CD14-positive monocyte (primary cell): ENCODE results near the gene APLN. TPM values are rescaled to one million over a fixed set of nuclear protein-coding genes. Genes with fewer than 3 reads are reported as not detected.

ENCODE experiments used
- DNase-seq, 3 donors: peaks; one replicate each; pipeline ENCODE4 v3.0.0-alpha.2; 2011 to 2022
- H2AFZ ChIP-seq: 2 replicates; pipeline ENCODE4 v1.6.0; 2012; ENCODE audit warnings: mild to moderate bottlenecking, low read depth, low read length, inconsistent platforms; ENCODE audit not compliant: insufficient read depth, poor library complexity, severe bottlenecking
- H3K27ac ChIP-seq, 2 donors: 1 replicate in 1 of 2; 2 replicates in 1 of 2; pipeline ENCODE4 v1.5.1; 2012 to 2013; ENCODE audit warnings: low read length in 2 of 2, control low read depth in 1 of 2, inconsistent platforms in 1 of 2, low read depth in 1 of 2, mild to moderate bottlenecking in 1 of 2
- H3K27me3 ChIP-seq, 2 donors: one replicate each; pipeline versions ENCODE4 v1.6.0 to v1.6.1; 2011 to 2013; ENCODE audit warnings: low read length in 2 of 2; ENCODE audit not compliant: control insufficient read depth in 2 of 2, insufficient read depth in 2 of 2
- H3K36me3 ChIP-seq, 2 donors: replicated peaks in 1 of 2; 1 replicate in 1 of 2; 2 replicates in 1 of 2; pipeline versions ENCODE4 v1.5.1 to v1.6.1; 2012 to 2013; ENCODE audit warnings: low read length in 2 of 2, control low read depth in 1 of 2, inconsistent platforms in 1 of 2, mild to moderate bottlenecking in 1 of 2; ENCODE audit not compliant: insufficient read depth in 2 of 2, control insufficient read depth in 1 of 2
- H3K4me1 ChIP-seq, 2 donors: 1 replicate in 1 of 2; 2 replicates in 1 of 2; pipeline versions ENCODE4 v1.5.1 to v1.6.1; 2012 to 2013; ENCODE audit warnings: low read length in 2 of 2, control low read depth in 1 of 2, inconsistent platforms in 1 of 2, mild to moderate bottlenecking in 1 of 2, moderate library complexity in 1 of 2; ENCODE audit not compliant: insufficient read depth in 2 of 2, control insufficient read depth in 1 of 2
- H3K4me2 ChIP-seq: replicated peaks from 2 replicates; pipeline ENCODE3; 2012; ENCODE audit warnings: low read length, moderate library complexity, mild to moderate bottlenecking; ENCODE audit not compliant: poor library complexity, severe bottlenecking; ENCODE audit errors: extremely low read depth
- H3K4me3 ChIP-seq, 3 experiments: fragments of 200-600 bp in 1 of 3; sonication (generic) in 1 of 3; replicated peaks in 1 of 3; 1 replicate in 2 of 3; 2 replicates in 1 of 3; pipeline ENCODE4 v1.5.1; 2011 to 2013; ENCODE audit warnings: low read length in 3 of 3, mild to moderate bottlenecking in 3 of 3, control low read depth in 2 of 3, low read depth in 2 of 3, inconsistent platforms in 1 of 3, moderate library complexity in 1 of 3
- H3K79me2 ChIP-seq: 2 replicates; pipeline ENCODE4 v1.6.0; 2012; ENCODE audit warnings: mild to moderate bottlenecking, control low read depth, inconsistent platforms, low read length, moderate library complexity; ENCODE audit not compliant: insufficient read depth
- H3K9ac ChIP-seq: 2 replicates; pipeline ENCODE4 v1.6.0; 2017; ENCODE audit warnings: low read length, mild to moderate bottlenecking; ENCODE audit not compliant: insufficient read depth, poor library complexity, severe bottlenecking
- H3K9me3 ChIP-seq, 2 donors: replicated peaks in 1 of 2; 1 replicate in 1 of 2; 2 replicates in 1 of 2; pipeline versions ENCODE4 v1.5.1 to v1.6.1; 2012 to 2013; ENCODE audit warnings: low read length in 2 of 2, control low read depth in 1 of 2; ENCODE audit not compliant: control insufficient read depth in 1 of 2, insufficient read depth in 1 of 2
- H4K20me1 ChIP-seq: 2 replicates; pipeline ENCODE4 v1.6.0; 2012; ENCODE audit warnings: mild to moderate bottlenecking, low read length, control low read depth, moderate library complexity; ENCODE audit not compliant: insufficient read depth
- H3K27ac Mint-ChIP-seq, 7 donors: one replicate each; pipeline ENCODE4 v1.8.0; 2020; ENCODE audit warnings: mild to moderate bottlenecking in 7 of 7, mixed read lengths in 7 of 7, moderate library complexity in 6 of 7, inconsistent platforms in 2 of 7
- H3K27me3 Mint-ChIP-seq, 3 donors: one replicate each; pipeline ENCODE4 v1.8.0; 2021 to 2022; ENCODE audit warnings: low read depth in 3 of 3, mild to moderate bottlenecking in 3 of 3, mixed read lengths in 3 of 3, moderate library complexity in 3 of 3, inconsistent platforms in 1 of 3
- H3K36me3 Mint-ChIP-seq, 2 donors: one replicate each; pipeline ENCODE4 v1.8.0; 2020; ENCODE audit warnings: mixed read lengths in 2 of 2, inconsistent platforms in 1 of 2, mild to moderate bottlenecking in 1 of 2
- H3K4me1 Mint-ChIP-seq: one replicate; pipeline ENCODE4 v1.8.0; 2020; ENCODE audit warnings: mild to moderate bottlenecking, mixed read lengths
- H3K4me3 Mint-ChIP-seq, 2 donors: one replicate each; pipeline ENCODE4 v1.8.0; 2020; ENCODE audit warnings: mild to moderate bottlenecking in 2 of 2, mixed read lengths in 2 of 2, moderate library complexity in 1 of 2
- H3K9me3 Mint-ChIP-seq, 7 donors: one replicate each; pipeline ENCODE4 v1.8.0; 2020 to 2022; ENCODE audit warnings: mixed read lengths in 7 of 7, mild to moderate bottlenecking in 6 of 7, moderate library complexity in 6 of 7, inconsistent platforms in 2 of 7
- CTCF ChIP-seq: fragments of 200-600 bp; IDR thresholded peaks from one replicate; pipeline ENCODE4 v1.8.0; 2022; ENCODE audit warnings: antibody characterized with exemption, mild to moderate bottlenecking
- WGBS: methylation state at CpG from one replicate; pipeline ENCODE4 v1.1.5; 2013; ENCODE audit warnings: missing lambda C conversion rate; ENCODE audit not compliant: insufficient coverage; 5-methylcytosine and 5-hydroxymethylcytosine counted together
- intact Hi-C, 2 donors: fragments of 100-400 bp; cut with micrococcal nuclease; formaldehyde crosslinking; loops; one replicate each; pipeline versions ENCODE4 v1.15.0 to v1.15.1; 2023
- polyA plus RNA-seq, 3 donors: library from polyadenylated mRNA; depleted of rRNA in 1 of 3; unstranded in 2 of 3; stranded (reverse) in 1 of 3; fragments of 300-500 nt in 2 of 3; fragments of >200 nt in 1 of 3; fragmentation: Illumina TruSeq in 2 of 3; gene quantifications; 1 replicate in 2 of 3; 2 replicates in 1 of 3; pipeline ENCODE4 v1.2.3, GENCODE V29; 2012 to 2021

Gene APLN
- polyA plus RNA-seq, 3 donors, result 0.03 TPM; not detected in 2

DNA sequence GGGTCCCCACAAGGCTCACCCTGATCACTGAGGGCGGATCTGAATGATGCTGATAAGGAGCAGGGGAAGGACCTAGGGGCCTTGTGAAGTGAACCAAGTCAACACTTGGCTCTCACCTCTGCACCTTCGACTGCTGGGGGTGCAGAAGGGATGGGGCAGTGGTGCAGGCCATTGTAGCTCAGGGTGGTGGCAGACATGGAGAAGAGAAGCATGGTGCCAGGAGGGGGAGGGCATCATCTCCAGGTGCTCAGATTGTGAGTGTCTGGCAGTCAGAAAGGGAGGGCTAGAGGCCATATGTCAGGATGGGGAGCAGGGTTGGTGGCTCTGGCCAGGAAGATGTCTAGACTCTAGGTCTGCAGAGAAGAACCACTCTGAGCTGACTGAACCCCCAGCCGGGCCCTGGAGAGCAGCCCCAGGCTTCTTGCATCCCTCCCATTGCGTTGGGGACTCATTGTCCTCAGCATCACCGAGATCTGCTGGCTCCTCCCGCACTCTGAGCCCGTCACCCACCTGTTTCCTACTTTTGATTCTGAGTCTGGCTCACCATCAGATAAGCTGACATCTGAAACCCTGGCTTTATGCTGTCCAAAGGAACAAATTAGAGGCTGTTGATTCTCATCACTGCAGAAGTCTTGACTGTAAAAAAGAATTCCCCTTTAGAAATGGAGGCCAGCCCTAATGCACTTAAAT lies 3.8 kb downstream of the APLN start:
- H3K9ac ChIP-seq, result no peak overlapping the region
- no peaks in the 10 kb centered on the region for H3K36me3 ChIP-seq
- no peak overlapping the region for H3K4me3 ChIP-seq
- no peak for TF ChIP-seq CTCF
- H3K79me2 ChIP-seq, result no peaks in the 10 kb centered on the region
- peaks cover 12 to 19% of the 10 kb centered on the region in 2 donors for H3K4me1 ChIP-seq
- no peak for DNase-seq
- WGBS, result 82% methylated on average over 2 of the region's 7 CpGs
- intact Hi-C loops, result no loop called here
- peaks cover 6 to 35% of the 10 kb centered on the region in 2 donors for H3K27me3 ChIP-seq
- H4K20me1 ChIP-seq, result no peaks in the 10 kb centered on the region
- Mint-ChIP-seq H3K4me3 (no peak overlapping the region), H3K27me3 (peaks cover 29 to 44% (median 34%) of the 10 kb centered on the region in 3 donors), H3K4me1 (peaks cover 16% of the 10 kb centered on the region), H3K36me3 (no peaks in the 10 kb centered on the region), H3K9me3 (peaks cover 0 to 16% (median 2%) of the 10 kb centered on the region in 7 donors), H3K27ac (no peak overlapping the region)
- H3K9me3 ChIP-seq, result no peaks in the 10 kb centered on the region
- H2AFZ ChIP-seq, result no peak overlapping the region
- no peak overlapping the region for H3K27ac ChIP-seq
- no peak overlapping the region for H3K4me2 ChIP-seq

- Histone ChIP-seq H3K27me3 (peaks cover 0 to 28% of the 10 kb centered on the region in 2 donors), H3K9me3 (no peaks in the 10 kb centered on the region), H4K20me1 (no peaks in the 10 kb centered on the region), H3K79me2 (no peaks in the 10 kb centered on the region), H3K4me3 (no peak overlapping the region), H3K4me1 (peaks cover 11 to 16% of the 10 kb centered on the region in 2 donors), H2AFZ (no peak overlapping the region), H3K27ac (no peak overlapping the region), H3K4me2 (no peak overlapping the region), H3K9ac (no peak overlapping the region), H3K36me3 (no peaks in the 10 kb centered on the region)
- intact Hi-C loops, result no loop called here
- Mint-ChIP-seq H3K27me3 (peaks cover 22 to 37% (median 26%) of the 10 kb centered on the region in 3 donors), H3K9me3 (peaks cover 0 to 12% (median under 1%) of the 10 kb centered on the region in 7 donors), H3K36me3 (no peaks in the 10 kb centered on the region), H3K27ac (peak overlapping the region in 1 of 7 donors; percentile 5), H3K4me1 (peaks cover 12% of the 10 kb centered on the region), H3K4me3 (no peak overlapping the region)
- no CpG with 5 or more reads among the region's 3 CpGs for WGBS
- no peak for DNase-seq
- no peak for TF ChIP-seq CTCF
Observed at GRCh38 chrX:129650183-129650689, 4.5 kb downstream of the APLN start.
